AG10803 (cell line): ENCODE results near the gene ARHGAP22.

Experiments used
- DNase-seq: peaks from one replicate; pipeline ENCODE4 v3.0.0; 2010; ENCODE audit warnings: low read depth
- H3K4me3 ChIP-seq: 2 replicates; pipeline ENCODE4 v1.5.1; 2011; ENCODE audit warnings: mild to moderate bottlenecking, low read length, control low read depth
- TF ChIP-seq, protein P1 (sequence below): conservative IDR thresholded peaks from 2 replicates; pipeline ENCODE4 v1.5.1; 2011; ENCODE audit warnings: mild to moderate bottlenecking, low read length, control low read depth, inconsistent platforms

Gene ARHGAP22

DNA sequence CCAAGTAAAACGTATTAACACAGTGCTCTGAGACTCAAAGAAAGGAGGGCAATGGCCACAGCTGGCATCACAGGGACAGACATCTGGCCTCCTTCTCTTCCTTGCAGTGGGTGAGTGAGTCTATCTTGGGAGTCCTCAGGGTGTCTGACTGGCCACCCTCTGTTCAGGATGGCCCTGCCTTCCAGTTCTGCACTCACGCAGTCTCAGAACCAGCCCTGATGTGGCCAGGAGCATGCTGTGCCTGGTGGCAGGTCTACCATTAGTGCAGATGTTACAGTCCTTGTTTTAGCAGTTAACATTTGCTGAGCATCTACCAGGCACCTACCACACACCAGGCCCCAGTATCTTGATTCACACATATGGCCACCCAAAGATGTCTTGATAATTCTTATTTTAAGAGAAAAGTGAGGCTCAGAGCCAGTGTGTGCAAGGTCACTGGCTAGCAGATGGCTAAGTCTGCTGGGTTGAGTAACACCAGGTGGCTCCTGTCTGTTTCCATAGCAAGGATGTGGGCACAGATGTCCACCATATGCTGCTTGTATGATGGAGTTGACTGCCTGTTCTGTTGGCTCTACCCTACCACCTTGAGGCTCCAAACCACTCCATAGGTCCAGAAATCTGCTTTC, 23.2 kb upstream of the ARHGAP22 start:
- TF ChIP-seq, protein P1, sequence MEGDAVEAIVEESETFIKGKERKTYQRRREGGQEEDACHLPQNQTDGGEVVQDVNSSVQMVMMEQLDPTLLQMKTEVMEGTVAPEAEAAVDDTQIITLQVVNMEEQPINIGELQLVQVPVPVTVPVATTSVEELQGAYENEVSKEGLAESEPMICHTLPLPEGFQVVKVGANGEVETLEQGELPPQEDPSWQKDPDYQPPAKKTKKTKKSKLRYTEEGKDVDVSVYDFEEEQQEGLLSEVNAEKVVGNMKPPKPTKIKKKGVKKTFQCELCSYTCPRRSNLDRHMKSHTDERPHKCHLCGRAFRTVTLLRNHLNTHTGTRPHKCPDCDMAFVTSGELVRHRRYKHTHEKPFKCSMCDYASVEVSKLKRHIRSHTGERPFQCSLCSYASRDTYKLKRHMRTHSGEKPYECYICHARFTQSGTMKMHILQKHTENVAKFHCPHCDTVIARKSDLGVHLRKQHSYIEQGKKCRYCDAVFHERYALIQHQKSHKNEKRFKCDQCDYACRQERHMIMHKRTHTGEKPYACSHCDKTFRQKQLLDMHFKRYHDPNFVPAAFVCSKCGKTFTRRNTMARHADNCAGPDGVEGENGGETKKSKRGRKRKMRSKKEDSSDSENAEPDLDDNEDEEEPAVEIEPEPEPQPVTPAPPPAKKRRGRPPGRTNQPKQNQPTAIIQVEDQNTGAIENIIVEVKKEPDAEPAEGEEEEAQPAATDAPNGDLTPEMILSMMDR = no peak
- peak; percentile 87 for DNase-seq
- no peak overlapping the region for H3K4me3 ChIP-seq

DNA sequence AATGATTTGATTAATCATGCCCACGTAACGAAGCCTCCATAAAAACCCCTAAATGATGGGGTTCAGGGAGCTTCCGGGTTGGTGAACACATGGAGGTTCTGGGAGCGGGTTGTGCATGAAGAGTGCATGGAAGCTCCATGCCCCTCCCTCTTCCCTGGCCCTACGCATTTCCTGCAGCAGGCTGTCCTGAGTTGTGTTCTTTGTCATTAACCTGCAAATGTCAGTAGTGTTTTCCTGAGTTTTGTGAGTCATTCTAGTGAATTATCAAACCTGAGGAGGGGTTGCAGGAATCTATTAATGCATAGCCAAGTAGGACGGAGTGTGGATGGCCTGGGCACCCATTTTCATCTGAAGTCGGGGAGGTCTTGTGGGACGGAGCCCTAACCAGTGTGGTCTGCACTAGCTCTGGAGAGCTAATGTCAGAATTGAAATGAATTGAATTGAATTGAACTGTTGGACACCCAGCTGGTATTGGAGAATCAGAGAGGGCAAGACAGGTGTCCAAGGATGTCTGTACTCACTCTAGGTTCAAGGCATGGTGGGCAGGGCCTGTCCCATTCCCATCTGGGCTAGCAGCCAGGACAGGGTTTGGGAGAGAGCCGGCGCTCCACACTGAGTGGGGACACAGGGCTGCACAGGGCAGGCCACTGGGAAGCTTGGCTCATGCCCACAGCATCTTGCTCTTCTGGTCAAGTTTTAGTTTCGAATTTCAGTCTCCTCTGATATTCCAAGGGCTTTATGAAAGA, 22.3 kb upstream of the ARHGAP22 start:
- DNase-seq = no peak
- TF ChIP-seq, protein P1 = no peak
- no peak overlapping the region for H3K4me3 ChIP-seq

DNA sequence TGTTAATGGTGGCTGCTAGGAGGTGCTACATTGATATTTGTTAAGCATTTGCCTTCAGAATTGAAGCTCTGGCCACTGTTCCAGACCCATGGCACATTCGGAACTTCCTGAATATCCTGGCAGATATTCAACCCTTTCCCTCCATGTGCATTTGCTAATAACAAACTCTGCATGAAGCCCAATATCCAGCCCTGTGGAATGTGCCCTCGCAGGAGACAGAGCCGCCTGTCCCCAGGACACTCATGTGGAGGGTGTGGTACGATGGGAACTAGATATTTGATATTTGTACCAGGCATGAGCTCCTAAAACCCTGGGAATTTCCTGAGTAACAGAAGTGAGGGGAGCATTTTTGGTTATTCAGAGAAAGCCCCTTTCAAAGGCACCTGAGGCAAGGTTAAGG, 21.6 kb upstream of the ARHGAP22 start:
- DNase-seq = no peak
- TF ChIP-seq, protein P1 = no peak
- no peak overlapping the region for H3K4me3 ChIP-seq

DNA sequence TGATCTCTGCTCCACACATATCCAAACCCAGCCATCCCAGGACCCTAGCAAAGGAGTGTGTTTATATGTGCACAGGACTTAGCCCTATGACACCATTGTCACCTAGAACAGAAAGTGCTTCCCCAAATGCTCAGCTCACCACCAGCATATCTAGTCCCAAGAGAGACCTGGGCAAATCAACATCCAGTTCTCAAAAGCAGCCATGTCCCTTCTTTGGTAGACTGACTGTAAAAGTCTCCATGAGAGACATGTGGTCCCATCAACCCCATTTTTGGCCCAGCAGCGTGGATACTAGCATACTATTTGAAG, 20.9 kb upstream of the ARHGAP22 start:
- TF ChIP-seq, protein P1 = no peak
- H3K4me3 ChIP-seq = no peak overlapping the region
- DNase-seq = no peak

DNA sequence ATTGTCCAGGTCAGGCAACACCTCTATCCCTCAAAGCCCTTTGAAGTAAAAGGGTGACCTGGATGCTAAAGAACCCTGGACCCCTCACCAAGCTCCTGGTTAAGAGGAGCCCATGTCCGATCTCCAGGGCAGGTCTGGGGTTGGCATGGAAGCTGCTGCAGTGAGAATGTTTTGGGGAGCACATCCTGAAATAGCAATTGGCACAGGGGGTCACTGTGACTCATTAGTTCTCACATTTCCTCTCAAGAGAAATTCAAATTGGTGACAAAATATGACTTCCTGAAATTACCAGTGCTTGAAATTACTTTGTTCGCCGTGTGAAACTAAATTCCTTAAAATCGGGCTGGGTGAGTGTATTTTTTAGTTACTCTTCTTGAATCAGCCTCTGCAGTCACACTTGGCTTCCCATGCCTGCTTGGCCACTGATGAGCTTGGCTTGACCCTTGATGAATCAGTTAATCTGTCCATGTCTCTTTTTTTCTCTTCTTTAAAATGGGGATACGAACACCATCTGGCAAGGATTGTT, 18.8 kb upstream of the ARHGAP22 start:
- no peak overlapping the region for H3K4me3 ChIP-seq
- TF ChIP-seq, protein P1 = no peak
- DNase-seq = no peak

DNA sequence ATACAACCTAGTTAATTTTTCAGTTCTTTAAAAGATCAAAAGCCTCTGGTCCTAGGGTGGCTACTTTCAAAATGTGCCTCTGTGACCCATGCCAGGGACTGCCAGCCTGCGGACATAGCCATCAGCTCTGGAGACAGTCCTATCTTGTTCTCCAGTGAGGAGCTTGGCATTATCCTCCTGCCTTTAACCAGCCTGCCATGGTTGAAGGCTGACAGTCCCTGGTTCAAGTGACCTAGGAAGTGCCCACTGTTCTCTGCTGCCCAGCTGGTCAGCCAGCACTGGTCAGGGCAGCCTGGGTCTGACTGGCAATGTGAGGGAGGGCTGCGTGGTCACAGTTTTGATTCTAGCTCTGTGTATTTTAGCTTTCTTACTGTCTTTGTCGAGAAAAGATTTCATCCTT, 18.1 kb upstream of the ARHGAP22 start:
- H3K4me3 ChIP-seq = no peak overlapping the region

More for the DNA sequence above, 18.1 kb upstream of the ARHGAP22 start:
- TF ChIP-seq, protein P1 = no peak
- no peak for DNase-seq
